ENCODE results near the gene OLFML2A. TPM values are rescaled to one million over a fixed set of nuclear protein-coding genes. Genes with fewer than 3 reads are reported as not detected.

The OLFML2A gene
- total and polyA plus RNA-seq, 2 donors (not counting 1 experiment from before 2014, with no cell fraction given): 0.76 to 0.88 TPM

DNA sequence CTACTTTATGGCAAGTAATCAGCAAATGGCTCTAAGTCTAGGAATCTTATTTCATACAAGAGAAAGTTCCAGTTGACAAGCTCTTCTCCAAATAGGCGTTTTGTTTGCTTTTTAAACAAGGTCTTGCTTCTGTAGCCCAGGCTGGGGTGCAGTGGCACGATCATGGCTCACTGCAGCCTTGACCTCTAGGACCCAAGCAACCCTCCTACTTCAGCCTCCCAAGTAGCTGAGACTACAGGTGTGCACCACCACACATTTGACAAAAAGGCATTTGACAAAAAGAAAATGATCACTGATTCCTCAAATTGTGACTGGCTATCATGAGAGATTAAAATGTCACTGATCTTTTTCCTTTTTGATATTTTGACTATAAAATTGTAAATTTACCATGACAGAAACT, 37.6 kb upstream of the OLFML2A start:
- H3K9ac ChIP-seq (ENCODE audit: low read length): no peak overlapping the region
- H2AFZ ChIP-seq (ENCODE audit: insufficient read depth, low read depth, low read length, poor library complexity, severe bottlenecking): no peak overlapping the region
- H4K20me1 ChIP-seq (ENCODE audit: control insufficient read depth, insufficient read depth, low read length, poor library complexity, severe bottlenecking): no peaks in the 10 kb centered on the region
- H3K4me2 ChIP-seq (replicated peaks; ENCODE audit: low read depth, low read length, poor library complexity, severe bottlenecking): no peak overlapping the region
- CTCF ChIA-PET: no interaction called here
- DNase-seq (no peak), ATAC-seq (ENCODE audit: low read depth) (no peak)
- no peak overlapping the region for H3K4me3 ChIP-seq (ENCODE audit: control extremely low read depth in 1 of 5, extremely low read depth in 1 of 5, insufficient read depth in 1 of 5, low read depth in 2 of 5, low read length in 4 of 5)
- H3K9me3 ChIP-seq (ENCODE audit: control extremely low read depth in 1 of 3, control insufficient read depth in 2 of 3, insufficient read depth in 1 of 3, low read length in 2 of 3): no peaks in the 10 kb centered on the region
- intact Hi-C loops (cut with micrococcal nuclease): no loop called here
- H3K4me1 Mint-ChIP-seq: peaks cover 2% of the 10 kb centered on the region
- H3K4me3 Mint-ChIP-seq: no peak overlapping the region
- H3K36me3 ChIP-seq (replicated peaks in 1 of 2; ENCODE audit: control extremely low read depth in 1 of 2, control insufficient read depth in 1 of 2, extremely low read depth in 1 of 2, insufficient read depth in 2 of 2, low read length in 1 of 2): no peaks in the 10 kb centered on the region
- POLR2A ChIA-PET: no interaction called here
- TF ChIP-seq, protein P1, sequence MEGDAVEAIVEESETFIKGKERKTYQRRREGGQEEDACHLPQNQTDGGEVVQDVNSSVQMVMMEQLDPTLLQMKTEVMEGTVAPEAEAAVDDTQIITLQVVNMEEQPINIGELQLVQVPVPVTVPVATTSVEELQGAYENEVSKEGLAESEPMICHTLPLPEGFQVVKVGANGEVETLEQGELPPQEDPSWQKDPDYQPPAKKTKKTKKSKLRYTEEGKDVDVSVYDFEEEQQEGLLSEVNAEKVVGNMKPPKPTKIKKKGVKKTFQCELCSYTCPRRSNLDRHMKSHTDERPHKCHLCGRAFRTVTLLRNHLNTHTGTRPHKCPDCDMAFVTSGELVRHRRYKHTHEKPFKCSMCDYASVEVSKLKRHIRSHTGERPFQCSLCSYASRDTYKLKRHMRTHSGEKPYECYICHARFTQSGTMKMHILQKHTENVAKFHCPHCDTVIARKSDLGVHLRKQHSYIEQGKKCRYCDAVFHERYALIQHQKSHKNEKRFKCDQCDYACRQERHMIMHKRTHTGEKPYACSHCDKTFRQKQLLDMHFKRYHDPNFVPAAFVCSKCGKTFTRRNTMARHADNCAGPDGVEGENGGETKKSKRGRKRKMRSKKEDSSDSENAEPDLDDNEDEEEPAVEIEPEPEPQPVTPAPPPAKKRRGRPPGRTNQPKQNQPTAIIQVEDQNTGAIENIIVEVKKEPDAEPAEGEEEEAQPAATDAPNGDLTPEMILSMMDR (IDR thresholded peaks at IDR 0.05): no peak
- TF ChIP-seq EZH2 (IDR thresholded peaks at IDR 0.05; ENCODE audit: borderline replicate concordance, insufficient read depth, low read depth, low read length, poor library complexity, severe bottlenecking): no peak
- H3K27ac ChIP-seq (ENCODE audit: low read length in 2 of 2): no peak overlapping the region
- H3K9me3 Mint-ChIP-seq (ENCODE audit: insufficient read depth): no peaks in the 10 kb centered on the region
- H3K4me1 ChIP-seq (ENCODE audit: control insufficient read depth in 2 of 2, insufficient read depth in 2 of 2, low read length in 2 of 2): no peaks in the 10 kb centered on the region
- H3K27ac Mint-ChIP-seq: no peak overlapping the region
- no peaks in the 10 kb centered on the region for H3K27me3 ChIP-seq (replicated peaks in 1 of 4; ENCODE audit: control extremely low read depth in 1 of 4, control insufficient read depth in 3 of 4, insufficient read depth in 4 of 4, low read length in 3 of 4)
- H3K27me3 Mint-ChIP-seq: no peaks in the 10 kb centered on the region
- no peaks in the 10 kb centered on the region for H3K79me2 ChIP-seq (ENCODE audit: control insufficient read depth, insufficient read depth, low read length)
- WGBS (ENCODE audit: insufficient coverage): 94% methylated on average over 2 of the region's 2 CpGs

DNA sequence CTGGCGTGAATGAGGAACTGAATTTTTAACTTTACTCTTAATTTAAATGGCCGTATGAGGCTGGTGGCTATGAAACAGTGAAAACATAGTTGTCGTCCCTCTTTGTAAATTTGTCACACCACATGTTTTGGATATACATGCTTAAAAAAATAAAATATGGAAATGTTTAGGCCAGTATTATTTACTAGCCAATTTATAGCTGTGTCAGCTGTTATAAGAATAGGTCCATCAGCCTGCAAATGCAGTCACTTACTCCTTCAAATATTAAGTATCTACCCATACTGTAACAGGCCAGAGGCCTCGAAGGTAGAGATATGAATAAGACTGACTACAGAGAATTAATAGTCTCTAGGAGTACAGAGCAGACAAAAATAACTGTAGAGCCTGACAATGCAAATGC, 35.8 kb upstream of the OLFML2A start:
- H3K27me3 Mint-ChIP-seq: no peaks in the 10 kb centered on the region
- Histone ChIP-seq H2AFZ (ENCODE audit: insufficient read depth, low read depth, low read length, poor library complexity, severe bottlenecking) (no peak overlapping the region), H3K4me1 (ENCODE audit: control insufficient read depth in 2 of 2, insufficient read depth in 2 of 2, low read length in 2 of 2) (no peaks in the 10 kb centered on the region), H3K9me3 (ENCODE audit: control extremely low read depth in 1 of 3, control insufficient read depth in 2 of 3, insufficient read depth in 1 of 3, low read length in 2 of 3) (no peaks in the 10 kb centered on the region), H4K20me1 (ENCODE audit: control insufficient read depth, insufficient read depth, low read length, poor library complexity, severe bottlenecking) (no peaks in the 10 kb centered on the region), H3K79me2 (ENCODE audit: control insufficient read depth, insufficient read depth, low read length) (no peaks in the 10 kb centered on the region), H3K36me3 (replicated peaks in 1 of 2; ENCODE audit: control extremely low read depth in 1 of 2, control insufficient read depth in 1 of 2, extremely low read depth in 1 of 2, insufficient read depth in 2 of 2, low read length in 1 of 2) (no peaks in the 10 kb centered on the region), H3K4me3 (ENCODE audit: control extremely low read depth in 1 of 5, extremely low read depth in 1 of 5, insufficient read depth in 1 of 5, low read depth in 2 of 5, low read length in 4 of 5) (no peak overlapping the region), H3K27me3 (replicated peaks in 1 of 4; ENCODE audit: control extremely low read depth in 1 of 4, control insufficient read depth in 3 of 4, insufficient read depth in 4 of 4, low read length in 3 of 4) (no peaks in the 10 kb centered on the region), H3K27ac (ENCODE audit: low read length in 2 of 2) (no peak overlapping the region), H3K4me2 (replicated peaks; ENCODE audit: low read depth, low read length, poor library complexity, severe bottlenecking) (no peak overlapping the region), H3K9ac (ENCODE audit: low read length) (no peak overlapping the region)
- ChIA-PET CTCF (interaction anchor here (1.0 kb wide), 1 partner anchor 29 kb away, joined by 3 read pairs; no protein-coding TSS in a partner anchor), POLR2A (no interaction called here)
- H3K4me3 Mint-ChIP-seq: no peak overlapping the region
- H3K4me1 Mint-ChIP-seq: peaks cover 2% of the 10 kb centered on the region
- DNase-seq (no peak), ATAC-seq (ENCODE audit: low read depth) (no peak)
- H3K9me3 Mint-ChIP-seq (ENCODE audit: insufficient read depth): no peaks in the 10 kb centered on the region
- no peak for TF ChIP-seq EZH2 (IDR thresholded peaks at IDR 0.05; ENCODE audit: borderline replicate concordance, insufficient read depth, low read depth, low read length, poor library complexity, severe bottlenecking)
- TF ChIP-seq, protein P1 (IDR thresholded peaks at IDR 0.05): no peak
- no peak overlapping the region for H3K27ac Mint-ChIP-seq
- intact Hi-C loops (cut with micrococcal nuclease): no loop called here
- WGBS (ENCODE audit: insufficient coverage): no CpG with 5 or more reads among the region's 4 CpGs

All from B cell (primary cell).